ENCODE results near the gene GLI3.

DNA sequence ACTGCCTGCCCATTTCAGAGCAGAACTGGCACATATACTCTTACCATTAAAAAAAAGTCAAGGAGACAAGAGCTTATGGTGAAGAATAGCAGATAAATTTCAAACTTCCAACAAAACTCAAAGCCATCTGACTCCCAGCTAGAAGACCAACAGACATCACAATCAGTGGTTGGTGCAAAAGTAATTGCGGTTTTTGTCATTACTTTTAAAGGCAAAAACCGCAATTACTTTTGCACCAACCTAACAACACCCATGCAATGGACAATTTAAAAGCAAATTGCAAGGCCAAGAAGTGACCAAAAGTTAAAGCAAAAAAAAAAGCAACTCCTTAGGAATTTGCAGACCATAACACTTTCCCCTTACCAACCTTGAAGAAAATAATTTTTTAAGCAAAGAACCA, 18.8 kb downstream of the GLI3 start:
- TF ChIP-seq, protein P1, sequence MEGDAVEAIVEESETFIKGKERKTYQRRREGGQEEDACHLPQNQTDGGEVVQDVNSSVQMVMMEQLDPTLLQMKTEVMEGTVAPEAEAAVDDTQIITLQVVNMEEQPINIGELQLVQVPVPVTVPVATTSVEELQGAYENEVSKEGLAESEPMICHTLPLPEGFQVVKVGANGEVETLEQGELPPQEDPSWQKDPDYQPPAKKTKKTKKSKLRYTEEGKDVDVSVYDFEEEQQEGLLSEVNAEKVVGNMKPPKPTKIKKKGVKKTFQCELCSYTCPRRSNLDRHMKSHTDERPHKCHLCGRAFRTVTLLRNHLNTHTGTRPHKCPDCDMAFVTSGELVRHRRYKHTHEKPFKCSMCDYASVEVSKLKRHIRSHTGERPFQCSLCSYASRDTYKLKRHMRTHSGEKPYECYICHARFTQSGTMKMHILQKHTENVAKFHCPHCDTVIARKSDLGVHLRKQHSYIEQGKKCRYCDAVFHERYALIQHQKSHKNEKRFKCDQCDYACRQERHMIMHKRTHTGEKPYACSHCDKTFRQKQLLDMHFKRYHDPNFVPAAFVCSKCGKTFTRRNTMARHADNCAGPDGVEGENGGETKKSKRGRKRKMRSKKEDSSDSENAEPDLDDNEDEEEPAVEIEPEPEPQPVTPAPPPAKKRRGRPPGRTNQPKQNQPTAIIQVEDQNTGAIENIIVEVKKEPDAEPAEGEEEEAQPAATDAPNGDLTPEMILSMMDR (IDR thresholded peaks at IDR 0.05) = no peak
- no peak for TF ChIP-seq POLR2A (IDR thresholded peaks at IDR 0.05)
- TF ChIP-seq POLR2AphosphoS5 (IDR thresholded peaks at IDR 0.05) = no peak
- no peak for TF ChIP-seq EP300 (IDR thresholded peaks at IDR 0.05)

All from suprapubic skin (tissue), 4 donors.